ENCODE measurements around the gene SUCO.
A peak's percentile ranks its signal among the peaks of the same experiment; 100 is the strongest.

SUCO gene

DNA sequence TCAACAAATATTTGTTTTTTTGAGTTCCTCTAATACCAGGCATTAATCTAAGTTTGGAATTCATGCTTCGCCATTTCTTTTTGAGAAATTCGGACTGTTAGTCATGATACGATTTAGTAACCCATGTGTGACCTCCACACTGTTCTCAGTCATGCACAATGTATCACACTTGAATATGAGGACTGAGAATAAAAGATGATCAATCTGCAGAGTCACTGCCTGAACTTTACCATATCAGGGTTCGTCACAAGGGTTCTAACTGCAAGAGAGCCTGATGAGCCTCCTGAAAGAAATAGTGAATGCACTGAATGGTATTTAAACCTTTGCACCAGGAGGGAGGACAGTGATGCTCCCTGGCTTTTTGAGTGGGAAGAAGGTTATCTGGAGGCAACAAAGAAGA lies 115.0 kb downstream of the SUCO start:
- no peak for DNase-seq (ENCODE audit: low spot score)

DNA sequence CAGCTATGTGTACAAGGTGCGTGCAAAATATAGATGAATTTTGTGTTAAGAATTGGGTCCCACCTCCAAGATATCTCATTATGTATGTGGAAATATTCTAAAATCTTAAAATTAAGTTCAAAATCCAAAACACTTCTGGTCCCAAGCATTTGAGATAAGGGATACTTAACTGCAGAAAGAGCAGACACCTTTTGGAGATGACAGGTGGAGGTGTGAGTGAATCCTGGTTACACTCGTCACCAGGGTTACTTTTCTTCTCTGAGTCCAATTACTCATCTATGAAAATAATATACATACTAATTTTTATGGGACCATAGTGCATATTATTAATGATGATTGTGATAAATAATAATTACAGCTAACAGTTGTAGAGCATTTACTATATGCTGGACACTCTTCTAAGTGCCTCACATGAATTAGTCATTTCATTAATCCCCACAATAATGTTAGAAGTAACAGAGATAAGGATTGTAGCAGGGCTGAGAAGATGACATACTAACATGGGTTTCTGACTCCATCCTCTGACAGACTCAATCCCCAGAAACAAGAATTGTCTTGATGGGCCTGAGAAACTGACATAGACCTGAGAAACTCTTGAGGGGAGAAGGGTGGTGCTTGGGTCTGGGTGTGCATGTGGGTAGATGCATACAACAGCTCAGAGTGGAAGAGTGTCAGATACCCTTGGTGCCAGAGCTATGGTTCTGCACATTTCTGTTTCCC lies 117.7 kb downstream of the SUCO start:
- DNase-seq (ENCODE audit: low spot score), result no peak

DNA sequence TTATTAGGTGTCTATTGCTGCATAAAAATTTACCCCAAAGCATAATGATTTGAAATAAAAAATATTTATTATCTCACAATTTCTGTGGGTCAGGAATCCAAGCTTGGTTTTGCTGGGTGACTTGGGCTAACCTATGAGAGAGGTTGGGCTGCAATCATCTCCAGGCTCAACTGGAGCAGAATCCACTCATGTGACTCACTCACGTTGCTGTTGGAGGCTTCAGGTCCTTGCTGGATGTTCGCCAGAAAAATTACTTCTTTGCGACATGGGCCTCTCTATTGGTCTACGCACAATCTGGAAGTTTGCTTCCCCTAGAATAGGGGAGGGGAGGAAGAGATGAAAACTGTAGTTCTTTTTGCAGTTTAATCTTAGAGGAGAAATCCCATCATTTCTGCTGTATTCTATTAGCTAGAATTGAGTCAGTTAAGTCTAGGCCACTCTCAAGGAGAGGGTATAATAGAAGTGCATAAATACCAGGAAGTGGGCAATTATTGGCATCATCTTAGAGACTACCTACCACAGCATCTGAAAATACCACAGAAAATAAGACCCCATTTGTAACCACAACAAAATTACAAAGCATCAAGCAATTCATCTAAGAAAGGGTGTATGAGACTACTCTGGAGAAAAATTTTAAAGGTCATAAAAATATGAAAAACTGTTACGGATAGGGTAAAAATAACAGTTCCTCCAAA lies 120.2 kb downstream of the SUCO start:
- no peak for DNase-seq (ENCODE audit: low spot score)

DNA sequence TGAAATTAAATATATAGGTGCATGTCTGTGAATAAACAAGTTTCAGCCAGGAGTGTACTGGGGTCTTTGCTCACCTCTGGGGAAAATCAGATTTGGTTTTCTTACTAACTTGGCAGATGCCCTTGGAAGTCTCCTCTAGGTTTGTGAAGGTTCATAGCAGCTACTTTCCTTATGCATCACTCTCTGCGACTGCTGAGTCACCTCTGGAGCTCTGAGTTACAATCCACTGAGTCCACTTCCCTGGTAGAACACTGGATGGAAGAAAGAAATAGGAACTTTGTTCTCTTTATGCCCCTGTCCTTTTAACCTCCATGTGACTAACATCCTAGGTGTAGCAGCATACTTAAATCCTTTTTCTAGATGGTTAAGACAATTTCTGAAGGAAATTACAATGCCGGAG lies 121.6 kb downstream of the SUCO start:
- peak; percentile 73 for DNase-seq (ENCODE audit: low spot score)

DNA sequence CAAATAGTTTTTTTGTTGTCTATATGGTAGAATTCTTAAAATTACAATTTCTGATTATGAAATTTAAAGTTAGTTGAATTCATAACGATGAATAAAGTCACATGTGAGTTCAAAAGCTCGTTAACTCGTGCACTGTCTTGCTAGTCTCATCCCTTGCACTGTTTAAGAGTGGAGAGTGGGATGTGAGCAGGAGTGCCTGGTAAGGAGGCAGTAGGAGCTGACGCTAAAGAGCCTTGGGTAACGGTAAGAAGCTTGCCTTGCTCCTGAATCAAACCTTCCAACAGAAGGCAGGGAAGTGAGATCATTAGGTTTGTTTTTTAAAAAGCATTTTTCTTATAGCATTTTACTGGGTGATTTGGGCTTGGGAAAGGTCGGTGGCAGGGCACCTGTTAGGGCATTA lies 123.6 kb downstream of the SUCO start:
- no peak for DNase-seq (ENCODE audit: low spot score)

DNA sequence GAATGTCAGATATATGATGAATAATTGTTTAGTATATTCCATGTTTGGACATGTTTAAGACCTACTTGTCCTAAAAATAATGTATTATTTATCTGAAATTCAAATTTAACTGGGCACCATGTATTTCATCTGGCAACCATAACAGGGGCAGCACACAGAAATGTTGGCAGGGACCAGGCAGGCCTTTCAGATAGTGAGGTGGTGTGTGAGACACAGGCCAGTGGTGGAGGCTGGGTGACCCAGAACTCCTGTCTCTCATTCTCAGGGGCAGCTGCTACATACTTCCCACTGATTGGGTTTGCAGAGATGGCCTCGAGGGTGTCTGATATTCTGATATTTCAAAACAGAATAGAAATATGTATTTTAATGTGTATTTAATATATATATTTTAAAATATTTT lies 124.6 kb downstream of the SUCO start:
- DNase-seq (ENCODE audit: low spot score), result no peak

DNA sequence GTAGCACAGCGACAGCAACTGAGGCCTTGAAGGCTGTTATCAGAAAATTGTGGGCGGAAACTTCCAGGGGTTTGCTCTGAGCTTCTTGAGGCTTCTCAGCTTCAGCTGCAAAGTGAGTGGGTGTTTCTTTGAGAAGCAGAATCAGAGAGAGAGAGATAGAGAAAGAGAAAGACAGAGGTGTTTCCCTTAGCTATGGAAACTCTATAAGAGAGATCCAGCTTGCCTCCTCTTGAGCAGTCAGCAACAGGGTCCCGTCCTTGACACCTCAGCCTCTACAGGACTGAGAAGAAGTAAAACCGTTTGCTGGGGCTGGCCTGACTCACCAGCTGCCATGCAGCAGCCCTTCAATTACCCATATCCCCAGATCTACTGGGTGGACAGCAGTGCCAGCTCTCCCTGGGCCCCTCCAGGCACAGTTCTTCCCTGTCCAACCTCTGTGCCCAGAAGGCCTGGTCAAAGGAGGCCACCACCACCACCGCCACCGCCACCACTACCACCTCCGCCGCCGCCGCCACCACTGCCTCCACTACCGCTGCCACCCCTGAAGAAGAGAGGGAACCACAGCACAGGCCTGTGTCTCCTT lies 126.0 kb downstream of the SUCO start, which contains the start of gene FASLG:
Gene FASLG (plus strand): TSS at position 233 of the 583 bp plus-strand sequence. CDS start 99 bp downstream, at position 332.
- no peak for DNase-seq (ENCODE audit: low spot score)

DNA sequence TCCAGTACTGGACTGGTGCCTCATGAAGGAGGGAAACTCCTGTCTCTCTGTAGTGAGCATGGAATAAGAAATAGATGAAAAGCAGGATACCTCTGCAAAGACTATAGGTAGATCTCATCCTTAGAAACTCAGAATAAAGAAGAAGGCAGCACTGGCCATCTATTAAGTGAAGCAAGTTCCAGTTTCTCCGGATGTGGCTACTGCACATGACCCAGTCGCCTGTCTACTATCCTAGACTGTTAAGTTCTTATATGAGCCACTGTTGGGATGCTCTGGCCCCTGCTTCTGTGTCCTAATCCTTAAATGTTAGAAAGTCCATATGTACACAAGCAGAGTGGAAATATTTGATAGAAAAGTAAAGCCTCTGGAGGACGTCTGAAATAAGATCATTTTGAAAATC lies 128.2 kb downstream of the SUCO start:
- no peak for DNase-seq (ENCODE audit: low spot score)
